ENCODE measurements around the gene ZBTB16. TPM values are rescaled to one million over a fixed set of nuclear protein-coding genes. Genes with fewer than 3 reads are reported as not detected.
A peak's percentile ranks its signal among the peaks of the same experiment; 100 is the strongest.

The ZBTB16 gene
- total and polyA plus RNA-seq, 2 of the 13 experiments (the other 11 are each of a cell fraction or from before 2014, with no cell fraction given) = not detected

GRCh38 chr11:114036147-114036811 lies 23.2 kb upstream of the ZBTB16 start (continued):
- peak; percentile 23; the same call in 1 of the 2 replicates for TF ChIP-seq ERF (CRISPR knock-in tag; IDR thresholded peaks at IDR 0.05)
- TF ChIP-seq ZBTB7B (CRISPR knock-in tag; IDR thresholded peaks at IDR 0.05) = peak; percentile 87
- TF ChIP-seq ZBTB25 (CRISPR knock-in tag; IDR thresholded peaks at IDR 0.05) = no peak
- TF ChIP-seq KLF16 (CRISPR knock-in tag; IDR thresholded peaks at IDR 0.05) = 0 out of 4 replicates have a peak, but pooled peaks of 1 of the 2 experiments have one; percentile 15
- TF ChIP-seq ZBED4 (CRISPR knock-in tag; IDR thresholded peaks at IDR 0.05; ENCODE audit: borderline replicate concordance) = no peak
- TF ChIP-seq ETV5 (CRISPR knock-in tag; IDR thresholded peaks at IDR 0.05; ENCODE audit: borderline replicate concordance) = 0 out of 2 replicates have a peak, but pooled peaks have one; percentile 20
- 0 out of 2 replicates have a peak, but pooled peaks have one; percentile 16 for TF ChIP-seq ATF3 (CRISPR knock-in tag; IDR thresholded peaks at IDR 0.05)
- 0 out of 2 replicates have a peak, but pooled peaks have one; percentile 63 for TF ChIP-seq ZNF350 (CRISPR knock-in tag; IDR thresholded peaks at IDR 0.05; ENCODE audit: borderline replicate concordance, low read depth)
- TF ChIP-seq LRRFIP1 (CRISPR knock-in tag; conservative IDR thresholded peaks at IDR 0.05) = 0 out of 2 replicates have a peak, but pooled peaks have one; percentile 33
- peak; percentile 62 for TF ChIP-seq SMC3 (IDR thresholded peaks at IDR 0.05; ENCODE audit: low read length)
- TF ChIP-seq ZNF574 (CRISPR knock-in tag; IDR thresholded peaks at IDR 0.05) = peak; percentile 67
- no peak for TF ChIP-seq MIER3 (CRISPR knock-in tag; IDR thresholded peaks at IDR 0.05; ENCODE audit: borderline replicate concordance)
- no peak for TF ChIP-seq ZNF710 (CRISPR knock-in tag; IDR thresholded peaks at IDR 0.05; ENCODE audit: borderline replicate concordance)

Measured in HepG2 (cell line).